Nucleus accumbens (tissue), 56 donors: Measurements from ENCODE around the gene CHM.
"Not testable (repeated sequence)": the region's sequence is repeated elsewhere in the genome, so short reads cannot be mapped to it uniquely, and the experiment has no call there.

ENCODE experiments used
- DNase-seq, 56 donors: peaks; one replicate each; lab custom pipeline; 2025; lab: John Stamatoyannopoulos, UW

The CHM gene

GRCh38 chrX:86047174-86047935, at the start of gene CHM:
TSS of gene CHM (minus strand) at chrX:86047558. CDS start at chrX:86047532, 26 bp downstream.
- no peak for DNase-seq

DNA sequence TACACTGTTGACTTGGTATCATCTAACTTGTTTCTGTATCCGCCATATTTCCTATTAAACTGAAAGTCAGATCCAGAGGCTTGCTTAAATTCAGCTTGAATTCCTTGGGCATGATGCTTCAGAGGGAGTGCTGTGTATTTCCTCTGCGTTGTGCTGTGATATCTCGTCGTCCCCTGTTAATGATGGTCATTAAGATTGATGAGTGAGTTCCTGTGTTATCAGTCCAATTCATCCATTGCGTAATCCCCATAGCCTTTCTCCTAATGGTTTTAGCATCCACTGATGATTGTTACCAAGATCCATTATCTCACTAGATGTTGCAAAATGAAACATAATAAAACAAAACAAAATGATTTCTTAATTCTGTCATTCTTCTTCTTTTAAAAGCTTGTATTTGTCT, 31.3 kb upstream of the CHM start:
- no peak for DNase-seq

GRCh38 chrX:86066998-86067397, 19.6 kb upstream of the CHM start:
- no peak for DNase-seq

GRCh38 chrX:86061407-86061806, 14.0 kb upstream of the CHM start:
- DNase-seq, result no peak

- DNase-seq, result no peak
These were observed 4.4 kb upstream of the CHM start for GRCh38 chrX:86051741-86052140.

DNA sequence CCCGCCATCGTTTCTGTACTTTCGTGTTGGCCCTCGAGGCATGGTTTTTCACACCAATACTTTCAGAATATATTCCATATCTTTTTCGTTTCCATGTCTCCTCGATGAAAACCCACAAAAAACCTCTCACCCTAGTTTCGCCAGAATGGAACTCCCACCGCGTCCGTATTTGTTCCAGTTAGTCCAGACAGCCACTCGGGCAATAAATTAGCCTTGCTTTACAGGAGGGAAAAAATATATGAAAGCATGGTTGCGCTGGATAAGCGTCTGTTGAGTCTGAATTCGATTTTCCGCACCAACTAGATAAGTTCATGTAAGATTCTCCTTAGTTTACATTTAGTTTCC, 550 bp upstream of the CHM start:
- no peak for DNase-seq

DNA sequence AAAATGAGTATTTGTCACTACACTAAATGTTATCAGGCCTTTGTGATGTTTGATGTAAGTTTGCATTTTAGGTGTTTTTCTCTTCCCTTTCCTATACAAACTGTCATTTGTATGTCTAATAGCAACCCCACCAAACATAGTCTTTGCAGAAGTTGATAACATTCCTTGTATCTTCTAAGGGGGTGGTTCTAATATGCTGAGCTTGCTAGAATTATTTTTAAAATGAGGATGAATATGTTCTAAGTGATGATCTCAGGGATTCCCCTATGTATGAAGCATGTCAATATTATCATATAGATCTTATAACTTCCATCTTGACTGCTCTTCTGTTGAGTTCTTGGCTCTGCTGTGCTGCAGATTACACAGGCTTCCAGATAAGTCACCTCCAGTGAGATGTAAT, 3.1 kb downstream of the CHM start:
- no peak for DNase-seq

GRCh38 chrX:86039625-86040568, 7.5 kb downstream of the CHM start:
- peak in 1 of 56 donors; percentile 0 for DNase-seq

DNA sequence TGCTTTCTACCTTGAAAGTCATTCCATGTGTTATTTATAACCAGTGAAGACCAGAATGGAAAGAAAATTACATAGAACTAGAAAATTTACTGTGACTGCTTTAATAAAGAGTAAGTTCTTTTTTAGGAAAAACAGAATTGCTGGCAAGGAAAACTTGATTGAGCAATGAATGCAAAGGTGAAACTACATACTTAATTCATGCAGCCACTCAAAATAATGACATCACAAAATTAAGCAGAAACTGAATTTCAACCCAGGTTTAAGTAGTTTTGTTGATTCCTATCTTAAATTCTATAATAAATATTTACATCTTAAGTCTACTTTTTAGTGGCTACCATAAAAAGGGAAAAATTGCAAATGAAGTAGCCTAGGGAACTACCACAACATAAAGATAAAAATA, 14.0 kb downstream of the CHM start:
- no peak for DNase-seq

GRCh38 chrX:86028681-86029080, 18.7 kb downstream of the CHM start:
- no peak for DNase-seq

GRCh38 chrX:86023811-86024210, 23.5 kb downstream of the CHM start:
- DNase-seq, result no peak

DNA sequence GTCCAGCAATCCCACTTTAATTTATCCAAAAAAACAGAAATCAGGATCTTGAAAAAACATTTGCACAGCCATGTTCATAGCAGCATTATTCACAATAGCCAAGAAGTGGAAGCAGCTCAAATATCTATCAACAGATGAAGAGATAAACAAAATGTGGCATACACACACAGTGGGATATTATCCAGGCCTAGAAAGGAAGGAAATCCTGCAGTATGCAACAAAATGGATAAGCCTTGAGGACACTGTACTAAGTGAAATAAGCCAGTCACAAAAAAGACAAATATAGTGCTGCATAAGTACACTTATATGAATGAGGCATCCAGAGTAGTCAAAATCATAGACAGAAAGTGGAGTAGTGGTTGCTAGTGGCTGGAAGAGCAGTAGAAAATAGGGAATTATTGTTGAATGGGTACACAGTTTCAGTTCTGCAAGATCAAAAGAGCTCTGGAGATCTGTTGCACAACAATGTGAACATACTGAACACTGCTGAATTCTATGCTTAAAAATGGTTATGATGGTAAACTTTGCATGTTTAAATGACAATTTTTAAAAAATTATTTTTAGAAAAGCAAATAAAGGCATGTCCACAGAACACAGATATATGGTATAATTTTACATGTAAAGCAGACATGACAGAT, 25.6 kb downstream of the CHM start:
- DNase-seq, result no peak

DNA sequence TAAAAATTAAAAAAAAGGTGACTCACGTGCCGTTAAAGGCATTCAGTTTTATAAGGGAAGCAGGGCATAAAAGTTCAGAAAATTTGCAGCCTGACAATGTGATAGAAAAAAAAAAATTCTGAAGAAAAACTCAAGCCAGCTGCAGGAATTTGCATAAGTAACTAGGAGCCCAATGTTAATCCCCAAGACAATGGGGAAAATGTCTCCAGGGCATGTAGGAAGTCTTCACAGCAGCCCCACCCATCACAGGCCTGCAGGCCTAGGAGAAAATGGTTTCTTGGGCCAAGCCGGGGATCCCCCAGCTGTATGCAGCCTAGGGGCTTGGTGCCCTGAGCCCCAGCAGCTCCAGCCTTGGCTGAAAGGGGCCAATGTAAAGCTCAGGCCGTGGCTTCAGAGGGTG, 31.2 kb downstream of the CHM start:
- DNase-seq, result no peak

DNA sequence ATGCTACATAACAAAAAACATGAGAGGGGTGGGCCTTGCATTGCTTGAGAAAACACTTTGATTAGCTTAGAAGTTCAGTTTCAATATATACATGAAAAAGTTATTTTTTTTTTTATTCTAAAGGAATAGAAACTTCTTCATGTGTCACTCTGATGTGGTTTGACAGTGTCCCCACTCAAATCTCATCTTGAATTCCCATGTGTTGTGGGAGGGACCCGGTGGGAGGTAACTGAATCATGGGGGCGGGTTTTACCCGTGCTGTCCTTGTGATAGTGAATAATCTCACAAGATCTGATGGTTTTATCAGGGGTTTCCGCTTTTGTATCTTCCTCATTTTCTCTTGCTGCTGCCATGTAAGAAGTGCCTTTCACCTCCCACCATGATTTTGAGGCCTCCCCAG, 32.4 kb downstream of the CHM start:
- not testable (repeated sequence) for DNase-seq

GRCh38 chrX:86014421-86014820, 32.9 kb downstream of the CHM start:
- DNase-seq, result no peak

DNA sequence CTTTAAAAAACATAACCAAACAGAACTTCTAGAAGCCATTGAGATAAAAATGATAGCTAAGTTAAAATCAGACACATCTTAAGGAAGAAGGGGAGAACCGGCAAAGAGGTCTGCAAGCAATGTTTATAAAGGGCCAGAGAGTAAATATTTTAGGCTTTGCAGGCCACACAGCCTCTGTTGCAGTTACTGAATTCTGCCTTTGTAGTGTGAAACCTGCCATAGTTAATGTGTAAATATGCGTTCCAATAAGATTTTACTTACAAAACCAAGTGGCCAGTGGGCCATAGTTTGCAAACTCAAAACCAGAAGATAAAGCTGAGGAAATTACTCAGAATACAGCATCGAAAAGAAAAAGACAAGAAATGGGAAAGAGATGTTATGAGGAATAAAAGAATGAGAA, 33.6 kb downstream of the CHM start:
- no peak for DNase-seq

- DNase-seq, result no peak
These were observed 35.2 kb downstream of the CHM start for GRCh38 chrX:86012188-86012587.

- not testable (repeated sequence) for DNase-seq
These were observed 37.6 kb downstream of the CHM start for GRCh38 chrX:86009803-86010202.

DNA sequence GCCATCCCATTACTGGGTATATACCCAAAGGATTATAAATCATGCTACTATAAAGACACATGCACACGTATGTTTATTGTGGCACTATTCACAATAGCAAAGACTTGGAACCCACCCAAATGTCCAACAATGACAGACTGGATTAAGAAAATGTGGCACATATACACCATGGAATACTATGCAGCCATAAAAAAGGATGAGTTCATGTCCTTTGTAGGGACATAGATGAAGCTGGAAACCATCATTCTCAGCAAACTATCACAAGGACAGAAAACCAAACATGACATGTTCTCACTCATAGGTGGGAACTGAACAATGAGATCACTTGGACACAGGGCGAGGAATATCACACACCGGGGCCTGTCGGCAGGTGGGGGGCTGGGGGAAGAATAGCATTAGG, 39.5 kb downstream of the CHM start:
- DNase-seq, result not testable (repeated sequence)

DNA sequence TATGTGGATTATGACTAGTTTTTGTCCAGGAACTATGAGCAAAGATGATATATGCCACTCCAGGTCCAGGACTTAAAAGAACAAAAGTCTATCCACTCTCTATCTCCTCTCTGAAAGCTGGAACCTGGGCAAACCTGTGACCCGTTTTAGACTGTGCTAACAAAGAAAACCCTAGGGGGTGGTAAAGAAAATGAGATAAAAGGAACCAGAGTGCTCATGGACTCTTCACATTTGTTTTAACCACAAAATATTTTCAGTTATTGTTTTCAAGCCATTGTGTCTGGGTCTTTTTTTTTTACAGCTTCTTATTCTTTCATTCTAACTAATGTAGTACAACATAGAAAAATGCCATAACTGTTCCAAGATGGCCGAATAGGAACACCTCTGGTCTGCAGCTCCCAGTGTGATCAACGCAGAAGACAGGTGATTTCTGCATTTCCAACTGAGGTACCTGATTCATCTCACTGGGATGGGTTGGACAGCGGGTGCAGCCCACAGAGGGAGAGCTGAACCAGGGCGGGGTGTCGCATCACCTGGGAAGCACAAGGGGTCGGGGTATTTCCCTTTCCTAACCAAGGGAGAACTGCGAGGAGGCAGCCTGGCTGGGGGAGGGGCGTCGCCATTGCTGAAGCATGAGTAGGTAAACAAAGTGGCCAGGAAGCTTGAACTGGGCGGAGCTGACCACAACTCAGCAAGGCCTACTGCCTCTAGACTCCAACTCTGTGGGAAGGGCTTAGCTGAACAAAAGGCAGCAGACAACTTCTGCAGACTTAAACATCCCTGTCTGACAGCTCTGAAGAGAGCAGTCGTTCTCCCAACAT, 45.1 kb downstream of the CHM start:
- no peak for DNase-seq
